Astrocyte of the cerebellum (primary cell): ENCODE results near the gene FOXC2.

Experiments
- DNase-seq: peaks from one replicate; pipeline ENCODE4 v3.0.0-alpha.2; 2011; ENCODE audit warnings: low read depth
- H3K4me3 ChIP-seq: 2 replicates; pipeline ENCODE4 v1.5.1; 2011; ENCODE audit warnings: mild to moderate bottlenecking, low read depth, low read length, moderate library complexity
- in situ Hi-C: cut with HindIII; loops from 2 replicates; pipeline ENCODE4 v1.10.0; 2017; ENCODE audit warnings: low sequenced_read_pairs
- TF ChIP-seq, protein P1 (sequence below): IDR thresholded peaks from 2 replicates; pipeline ENCODE4 v1.5.1; 2012; ENCODE audit warnings: low read length, low read depth, moderate library complexity, mild to moderate bottlenecking; ENCODE audit errors: missing control alignments

Gene FOXC2

DNA sequence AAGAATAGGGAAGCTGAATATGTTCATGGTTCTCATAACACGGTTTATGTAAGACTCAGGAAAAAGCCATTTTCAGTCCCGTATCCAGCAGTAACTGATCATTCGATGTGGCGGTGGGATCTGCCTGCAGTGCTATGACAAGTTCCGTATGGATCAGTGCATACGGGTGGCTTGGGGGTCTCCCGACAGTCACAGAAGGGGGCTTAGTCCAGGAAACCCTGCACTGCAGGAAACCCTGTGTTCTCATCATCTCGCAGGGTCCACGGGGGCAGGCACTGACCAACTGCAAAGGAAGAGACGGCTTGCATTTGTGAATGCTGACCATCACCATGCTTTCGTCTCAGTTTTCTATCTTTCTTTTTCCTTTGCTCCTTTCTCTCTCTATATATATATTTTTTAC, 19.3 kb upstream of the FOXC2 start:
- TF ChIP-seq, protein P1, sequence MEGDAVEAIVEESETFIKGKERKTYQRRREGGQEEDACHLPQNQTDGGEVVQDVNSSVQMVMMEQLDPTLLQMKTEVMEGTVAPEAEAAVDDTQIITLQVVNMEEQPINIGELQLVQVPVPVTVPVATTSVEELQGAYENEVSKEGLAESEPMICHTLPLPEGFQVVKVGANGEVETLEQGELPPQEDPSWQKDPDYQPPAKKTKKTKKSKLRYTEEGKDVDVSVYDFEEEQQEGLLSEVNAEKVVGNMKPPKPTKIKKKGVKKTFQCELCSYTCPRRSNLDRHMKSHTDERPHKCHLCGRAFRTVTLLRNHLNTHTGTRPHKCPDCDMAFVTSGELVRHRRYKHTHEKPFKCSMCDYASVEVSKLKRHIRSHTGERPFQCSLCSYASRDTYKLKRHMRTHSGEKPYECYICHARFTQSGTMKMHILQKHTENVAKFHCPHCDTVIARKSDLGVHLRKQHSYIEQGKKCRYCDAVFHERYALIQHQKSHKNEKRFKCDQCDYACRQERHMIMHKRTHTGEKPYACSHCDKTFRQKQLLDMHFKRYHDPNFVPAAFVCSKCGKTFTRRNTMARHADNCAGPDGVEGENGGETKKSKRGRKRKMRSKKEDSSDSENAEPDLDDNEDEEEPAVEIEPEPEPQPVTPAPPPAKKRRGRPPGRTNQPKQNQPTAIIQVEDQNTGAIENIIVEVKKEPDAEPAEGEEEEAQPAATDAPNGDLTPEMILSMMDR = no peak
- H3K4me3 ChIP-seq = no peak overlapping the region
- DNase-seq = no peak
- in situ Hi-C loops = no loop called here

DNA sequence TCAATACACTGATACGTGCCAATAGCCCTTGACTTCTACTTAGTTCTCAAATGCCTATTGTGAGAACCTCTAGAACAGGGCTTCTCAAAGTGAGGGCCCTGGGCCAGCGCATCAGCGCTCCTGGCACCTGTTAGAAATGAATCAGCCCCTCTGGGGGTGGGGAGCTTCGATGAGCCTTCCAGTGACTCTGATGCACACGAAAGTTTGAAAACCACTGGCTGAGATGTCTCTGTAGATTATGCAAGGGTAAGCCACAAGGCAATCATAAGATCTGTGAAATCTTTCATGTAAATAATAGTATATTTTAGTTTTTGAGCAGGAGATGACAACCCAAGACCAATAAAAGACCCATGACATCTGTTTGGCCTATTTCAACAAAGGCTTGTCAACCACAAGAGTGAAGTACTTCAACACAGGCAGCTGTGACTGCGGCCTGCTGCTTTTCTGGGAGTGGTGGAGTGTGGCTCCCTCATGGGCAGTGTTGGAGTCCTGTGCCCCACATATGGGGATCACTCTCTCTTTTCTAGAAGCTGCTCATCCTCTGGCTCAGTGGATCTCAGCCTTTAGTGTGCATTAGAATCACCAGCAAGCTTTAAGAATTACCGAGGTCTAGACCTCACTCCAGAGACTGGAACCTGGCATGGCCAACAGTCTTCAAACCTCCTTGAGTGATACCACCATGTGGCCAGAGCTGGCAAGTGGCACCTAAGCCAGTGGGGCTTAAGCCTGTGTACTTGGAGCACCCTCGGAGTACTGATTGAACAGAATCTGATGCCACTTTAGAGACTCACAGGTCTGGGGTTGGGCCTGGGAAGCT, 17.3 kb upstream of the FOXC2 start:
- in situ Hi-C loops = no loop called here
- no peak overlapping the region for H3K4me3 ChIP-seq
- DNase-seq = no peak
- TF ChIP-seq, protein P1 = no peak

DNA sequence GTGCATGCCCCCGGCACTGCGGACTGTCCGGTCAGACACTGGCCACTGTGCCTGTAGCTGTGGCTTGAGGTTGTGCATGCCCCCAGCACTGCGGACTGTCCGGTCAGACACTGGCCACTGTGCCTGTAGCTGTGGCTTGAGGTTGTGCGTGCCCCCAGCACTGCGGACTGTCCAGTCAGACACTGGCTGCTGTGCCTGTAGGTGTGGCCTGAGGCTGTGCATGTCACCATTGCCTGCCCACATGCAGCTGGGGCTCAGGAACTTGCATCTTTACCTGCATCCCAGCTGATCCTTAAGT, 16.8 kb upstream of the FOXC2 start:
- DNase-seq = no peak
- TF ChIP-seq, protein P1 = no peak
- in situ Hi-C loops = loop anchor here (25.0 kb wide), 2 partner anchors 487 to 712 kb away; no protein-coding TSS in a partner anchor
- H3K4me3 ChIP-seq = no peak overlapping the region

DNA sequence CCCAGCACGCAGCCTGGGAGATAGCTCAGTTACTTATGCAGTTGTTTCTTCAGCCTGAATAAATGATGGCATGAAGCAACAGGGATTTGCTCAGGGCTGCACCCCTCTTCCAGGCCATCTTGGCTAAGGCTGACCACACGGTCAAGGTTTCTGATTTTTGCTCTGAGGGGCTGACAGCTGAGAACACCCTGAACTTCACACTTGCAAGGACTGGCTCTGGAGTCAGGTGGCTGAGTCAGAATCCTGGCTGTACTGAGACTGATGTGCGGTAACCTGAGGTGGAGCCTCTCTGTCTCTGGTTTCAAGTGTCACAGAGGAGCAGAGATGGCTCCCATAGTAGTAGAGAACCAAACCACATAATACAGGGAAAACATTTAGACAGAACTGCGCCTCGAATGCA, 16.3 kb upstream of the FOXC2 start:
- DNase-seq = no peak
- in situ Hi-C loops = loop anchor here (25.0 kb wide), 2 partner anchors 487 to 712 kb away; no protein-coding TSS in a partner anchor
- TF ChIP-seq, protein P1 = no peak
- no peak overlapping the region for H3K4me3 ChIP-seq

DNA sequence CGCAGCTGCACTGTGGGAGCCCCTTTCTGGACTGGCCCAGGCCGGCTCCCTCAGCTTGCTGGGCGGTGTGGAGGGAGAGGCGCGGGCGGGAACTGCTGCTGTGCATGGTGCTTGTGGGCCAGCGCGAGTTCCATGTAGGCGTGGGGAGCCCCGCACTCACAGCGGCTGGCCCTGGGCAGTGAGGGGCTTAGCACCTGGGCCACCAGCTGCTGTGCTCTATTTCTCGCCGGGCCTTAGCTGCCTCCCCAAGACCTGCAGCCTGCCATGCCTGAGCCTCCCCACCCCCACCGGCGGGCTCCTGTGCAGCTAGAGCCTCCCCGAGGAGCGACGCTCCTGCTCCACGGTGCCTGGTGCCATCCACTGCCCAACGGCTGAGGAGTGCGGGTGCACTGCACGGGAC, 13.3 kb upstream of the FOXC2 start:
- no peak overlapping the region for H3K4me3 ChIP-seq
- in situ Hi-C loops = loop anchor here (25.0 kb wide), 2 partner anchors 484 to 709 kb away; no protein-coding TSS in a partner anchor
- DNase-seq = no peak
- TF ChIP-seq, protein P1 = no peak

DNA sequence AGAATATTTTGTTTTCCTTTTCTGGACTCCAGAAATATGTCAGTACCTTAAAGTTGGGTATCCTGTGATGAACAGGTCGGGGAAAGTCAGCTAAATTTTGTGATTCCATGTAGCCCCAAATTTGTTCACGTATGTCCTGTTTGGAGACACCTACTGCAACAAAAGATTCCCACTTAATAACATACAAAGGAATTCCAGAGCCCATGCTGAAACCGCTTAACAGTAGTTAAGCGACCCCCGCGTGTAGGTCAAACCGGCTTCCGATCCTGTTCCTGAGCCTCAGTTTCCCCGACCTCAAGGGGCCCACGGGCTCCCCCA, 12.1 kb upstream of the FOXC2 start:
- H3K4me3 ChIP-seq = peak overlapping the region; percentile 93
- in situ Hi-C loops = loop anchor here (25.0 kb wide), 2 partner anchors 483 to 708 kb away; no protein-coding TSS in a partner anchor
- no peak for DNase-seq
- TF ChIP-seq, protein P1 = no peak
